ENCODE results near the gene ACOX1.
"Not testable (repeated sequence)": the region's sequence is repeated elsewhere in the genome, so short reads cannot be mapped to it uniquely, and the experiment has no call there.

ACOX1 gene

DNA sequence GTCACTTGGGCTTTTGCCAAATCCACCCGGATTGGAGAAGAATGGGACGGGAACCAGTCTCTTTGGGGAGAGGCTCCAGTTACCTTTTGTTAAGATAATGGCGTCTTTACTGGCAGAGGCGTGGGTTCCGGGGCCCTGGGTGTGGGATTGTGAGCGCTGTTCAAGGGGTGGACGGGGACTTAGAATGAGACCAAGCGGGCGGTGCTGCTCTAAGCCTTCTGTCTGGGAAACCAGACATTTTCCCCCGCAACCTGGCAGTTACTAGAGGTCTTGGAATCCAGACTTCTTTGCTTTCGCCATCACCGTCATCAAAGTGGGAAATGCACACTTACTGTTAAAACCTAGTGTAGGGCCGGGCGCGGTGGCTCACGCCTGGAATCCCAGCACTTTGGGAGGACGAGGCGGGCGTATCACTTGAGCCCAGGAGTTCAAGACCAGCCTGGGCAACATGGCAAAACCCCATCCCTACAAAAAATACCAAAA, 780 bp upstream of the ACOX1 start:
- peaks cover 35% of the 10 kb centered on the region for H3K4me1 Mint-ChIP-seq (ENCODE audit: low read depth)
- peaks cover 11% of the 10 kb centered on the region for H3K36me3 Mint-ChIP-seq (ENCODE audit: low read depth)
- H3K27ac Mint-ChIP-seq = peak overlapping the region; percentile 99
- DNase-seq (ENCODE audit: low spot score) = no peak
- peak overlapping the region; percentile 99 for H3K4me3 Mint-ChIP-seq
- H3K27me3 Mint-ChIP-seq (ENCODE audit: low read depth) = no peaks in the 10 kb centered on the region
- H3K9me3 Mint-ChIP-seq = no peaks in the 10 kb centered on the region

DNA sequence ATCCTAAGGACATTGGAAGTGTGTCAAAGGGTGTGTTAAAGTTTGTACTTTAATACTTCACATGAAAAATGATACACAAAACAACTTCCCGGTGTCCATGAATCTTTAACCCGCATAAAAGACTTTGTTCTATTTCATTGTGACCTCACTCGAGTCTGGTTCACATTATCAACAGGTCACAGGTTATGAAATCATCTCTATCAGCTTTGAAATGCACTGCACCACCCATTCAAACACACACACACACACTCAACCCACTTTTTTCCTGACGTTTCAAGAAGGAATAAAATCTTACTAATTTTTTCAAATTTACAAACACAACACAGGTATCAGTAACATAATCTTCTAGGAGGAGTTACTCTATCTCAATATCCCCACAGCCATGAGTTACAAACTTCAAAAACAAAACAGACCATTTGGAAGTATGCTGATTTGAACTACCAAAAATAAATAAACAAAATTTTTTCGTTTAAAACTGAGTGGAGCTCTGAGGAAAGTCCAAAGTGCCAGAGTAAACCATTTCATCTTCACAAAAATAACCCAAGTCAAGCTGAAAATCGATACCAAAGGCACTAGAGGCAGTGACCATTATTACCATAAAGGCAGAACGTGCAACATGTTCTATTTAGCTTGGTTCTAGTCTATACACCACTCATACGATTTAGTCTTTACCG, 2.7 kb downstream of the ACOX1 start:
- Mint-ChIP-seq H3K4me1 (ENCODE audit: low read depth) (peaks cover 40% of the 10 kb centered on the region), H3K9me3 (no peaks in the 10 kb centered on the region), H3K27me3 (ENCODE audit: low read depth) (no peaks in the 10 kb centered on the region), H3K4me3 (peak overlapping the region; percentile 10), H3K36me3 (ENCODE audit: low read depth) (peaks cover 20% of the 10 kb centered on the region), H3K27ac (no peak overlapping the region)
- DNase-seq (ENCODE audit: low spot score) = no peak

- Mint-ChIP-seq H3K4me1 (ENCODE audit: low read depth) (peaks cover 36% of the 10 kb centered on the region), H3K27ac (no peak overlapping the region)
Measured at GRCh38 chr17:75975757-75976174, 3.2 kb downstream of the ACOX1 start.

GRCh38 chr17:75975187-75975586, 3.8 kb downstream of the ACOX1 start:
- peaks cover 30% of the 10 kb centered on the region for H3K4me1 Mint-ChIP-seq (ENCODE audit: low read depth)
- H3K27me3 Mint-ChIP-seq (ENCODE audit: low read depth); H3K9me3 Mint-ChIP-seq; H3K27ac Mint-ChIP-seq; H3K4me3 Mint-ChIP-seq; DNase-seq (ENCODE audit: low spot score): not testable (repeated sequence)
- H3K36me3 Mint-ChIP-seq (ENCODE audit: low read depth) = peaks cover 22% of the 10 kb centered on the region

More at GRCh38 chr17:75975757-75976174, 3.2 kb downstream of the ACOX1 start:
- no peak for DNase-seq (ENCODE audit: low spot score)
- Mint-ChIP-seq H3K9me3 (no peaks in the 10 kb centered on the region), H3K27me3 (ENCODE audit: low read depth) (no peaks in the 10 kb centered on the region), H3K4me3 (no peak overlapping the region), H3K36me3 (ENCODE audit: low read depth) (peaks cover 21% of the 10 kb centered on the region)

GRCh38 chr17:75970626-75971025, 8.3 kb downstream of the ACOX1 start:
- no peak for DNase-seq (ENCODE audit: low spot score)
- no peaks in the 10 kb centered on the region for H3K27me3 Mint-ChIP-seq (ENCODE audit: low read depth)
- peaks cover 15% of the 10 kb centered on the region for H3K36me3 Mint-ChIP-seq (ENCODE audit: low read depth)
- peaks cover 9% of the 10 kb centered on the region for H3K4me1 Mint-ChIP-seq (ENCODE audit: low read depth)
- no peak overlapping the region for H3K27ac Mint-ChIP-seq
- H3K9me3 Mint-ChIP-seq = no peaks in the 10 kb centered on the region
- no peak overlapping the region for H3K4me3 Mint-ChIP-seq

DNA sequence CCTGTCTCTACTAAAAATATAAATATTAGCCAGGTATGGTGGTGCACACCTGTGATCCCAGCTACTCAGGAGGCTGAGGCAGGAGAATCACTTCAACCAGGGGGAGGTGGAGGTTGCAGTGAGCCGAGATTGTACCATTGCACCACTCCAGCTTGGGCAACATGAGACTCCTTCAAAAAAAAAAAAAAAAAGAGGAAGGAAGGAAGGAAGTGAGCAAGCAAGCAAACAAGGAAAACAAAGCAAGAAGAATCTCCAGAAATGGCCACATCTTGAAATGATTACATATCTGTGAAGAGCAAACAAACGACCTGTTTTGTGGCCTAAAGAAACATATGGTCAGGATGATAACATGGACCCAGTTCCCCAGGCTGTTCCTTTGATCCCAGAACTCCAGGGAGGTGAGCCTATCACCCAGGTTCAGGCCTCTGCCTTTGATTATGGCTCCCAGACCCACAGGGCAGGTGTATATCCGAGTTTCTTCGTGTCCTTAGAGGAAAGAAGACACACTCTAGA, 8.9 kb downstream of the ACOX1 start:
- no peak for DNase-seq (ENCODE audit: low spot score)
- no peak overlapping the region for H3K4me3 Mint-ChIP-seq
- H3K27ac Mint-ChIP-seq = peak overlapping the region; percentile 53

DNA sequence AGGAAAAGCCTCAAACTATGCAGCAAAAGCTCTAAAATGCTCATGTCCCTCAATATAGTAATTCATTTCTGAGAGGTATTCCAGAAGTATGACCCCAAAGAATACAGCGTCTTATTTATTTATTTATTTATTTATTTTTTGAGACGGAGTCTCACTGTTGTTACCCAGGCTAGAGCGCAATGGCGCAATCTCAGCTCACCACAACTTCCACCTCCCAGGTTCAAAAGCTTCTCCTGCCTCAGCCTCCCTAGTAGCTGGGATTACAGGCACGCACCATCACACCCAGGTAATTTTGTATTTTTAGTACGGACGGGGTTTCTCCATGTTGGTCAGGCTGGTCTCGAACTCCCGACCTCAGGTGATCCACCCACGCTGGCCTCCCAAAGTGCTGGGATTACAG, 9.9 kb downstream of the ACOX1 start:
- DNase-seq (ENCODE audit: low spot score); H3K4me1 Mint-ChIP-seq (ENCODE audit: low read depth); H3K4me3 Mint-ChIP-seq; H3K27me3 Mint-ChIP-seq (ENCODE audit: low read depth); H3K9me3 Mint-ChIP-seq; H3K27ac Mint-ChIP-seq: not testable (repeated sequence)
- H3K36me3 Mint-ChIP-seq (ENCODE audit: low read depth) = peaks cover 13% of the 10 kb centered on the region

More for the DNA sequence above, 8.9 kb downstream of the ACOX1 start:
- Mint-ChIP-seq H3K36me3 (ENCODE audit: low read depth) (peaks cover 14% of the 10 kb centered on the region), H3K9me3 (no peaks in the 10 kb centered on the region), H3K27me3 (ENCODE audit: low read depth) (no peaks in the 10 kb centered on the region), H3K4me1 (ENCODE audit: low read depth) (peaks cover 7% of the 10 kb centered on the region)

DNA sequence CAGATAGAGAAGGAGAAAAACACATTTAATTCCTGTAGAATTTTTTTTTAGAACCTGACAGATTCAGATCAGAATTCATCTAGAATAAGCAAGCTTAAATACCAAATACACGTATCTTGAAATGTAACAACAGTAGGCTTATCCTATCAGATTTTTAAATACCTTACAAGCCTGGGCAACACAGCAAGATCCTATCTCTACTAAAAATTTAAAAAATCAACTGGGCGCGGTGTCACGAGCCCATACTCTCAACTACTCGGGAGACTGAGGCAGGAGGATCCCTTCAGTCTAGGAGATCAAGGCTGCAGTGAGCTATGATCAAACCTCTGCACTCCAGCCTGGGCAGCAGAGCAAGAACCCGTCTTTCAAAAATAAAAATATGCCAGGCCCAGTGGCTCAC, 13.5 kb downstream of the ACOX1 start:
- Mint-ChIP-seq H3K9me3 (no peaks in the 10 kb centered on the region), H3K27me3 (ENCODE audit: low read depth) (no peaks in the 10 kb centered on the region), H3K4me1 (ENCODE audit: low read depth) (peaks cover 3% of the 10 kb centered on the region), H3K4me3 (no peak overlapping the region), H3K27ac (no peak overlapping the region), H3K36me3 (ENCODE audit: low read depth) (peaks cover 4% of the 10 kb centered on the region)
- no peak for DNase-seq (ENCODE audit: low spot score)

- no peaks in the 10 kb centered on the region for H3K4me1 Mint-ChIP-seq (ENCODE audit: low read depth)
- no peak overlapping the region for H3K4me3 Mint-ChIP-seq
- DNase-seq (ENCODE audit: low spot score) = no peak
- H3K27ac Mint-ChIP-seq = no peak overlapping the region
- no peaks in the 10 kb centered on the region for H3K9me3 Mint-ChIP-seq
- peaks cover 16% of the 10 kb centered on the region for H3K36me3 Mint-ChIP-seq (ENCODE audit: low read depth)
- no peaks in the 10 kb centered on the region for H3K27me3 Mint-ChIP-seq (ENCODE audit: low read depth)
Measured at GRCh38 chr17:75959839-75960511, 19.0 kb downstream of the ACOX1 start.

GRCh38 chr17:75959051-75959838, 19.7 kb downstream of the ACOX1 start:
- H3K4me1 Mint-ChIP-seq (ENCODE audit: low read depth) = no peaks in the 10 kb centered on the region
- H3K27ac Mint-ChIP-seq = no peak overlapping the region
- no peak overlapping the region for H3K4me3 Mint-ChIP-seq
- no peaks in the 10 kb centered on the region for H3K27me3 Mint-ChIP-seq (ENCODE audit: low read depth)
- no peaks in the 10 kb centered on the region for H3K9me3 Mint-ChIP-seq
- peaks cover 16% of the 10 kb centered on the region for H3K36me3 Mint-ChIP-seq (ENCODE audit: low read depth)
- no peak for DNase-seq (ENCODE audit: low spot score)

- Mint-ChIP-seq H3K4me3 (peak overlapping the region; percentile 65), H3K36me3 (ENCODE audit: low read depth) (peaks cover 41% of the 10 kb centered on the region), H3K4me1 (ENCODE audit: low read depth) (peaks cover 22% of the 10 kb centered on the region), H3K27ac (peak overlapping the region; percentile 79), H3K9me3 (no peaks in the 10 kb centered on the region), H3K27me3 (ENCODE audit: low read depth) (no peaks in the 10 kb centered on the region)
- peak; percentile 10 for DNase-seq (ENCODE audit: low spot score)
Measured at GRCh38 chr17:75950855-75951554, 28.0 kb downstream of the ACOX1 start.

DNA sequence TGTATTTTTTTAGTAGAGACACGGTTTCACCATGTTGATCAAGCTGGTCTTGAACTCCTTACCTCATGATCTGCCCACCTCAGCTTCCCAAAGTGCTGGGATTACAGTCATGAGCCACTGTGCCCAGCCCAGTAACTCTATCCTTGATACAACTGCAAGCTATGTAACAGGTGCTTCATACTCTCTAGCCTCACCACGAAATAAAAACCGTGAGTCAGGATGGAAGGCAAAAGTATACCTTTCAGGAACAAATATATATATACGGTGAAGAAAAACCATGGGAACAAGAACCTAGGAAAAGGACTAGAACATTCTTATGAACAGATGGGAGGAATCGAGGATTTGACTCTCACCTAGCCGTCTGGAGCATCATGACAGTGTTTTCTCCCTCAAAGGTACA, 28.5 kb downstream of the ACOX1 start:
- Mint-ChIP-seq H3K4me3 (peak overlapping the region; percentile 65), H3K27ac (no peak overlapping the region), H3K36me3 (ENCODE audit: low read depth) (peaks cover 37% of the 10 kb centered on the region), H3K27me3 (ENCODE audit: low read depth) (no peaks in the 10 kb centered on the region), H3K4me1 (ENCODE audit: low read depth) (peaks cover 22% of the 10 kb centered on the region), H3K9me3 (no peaks in the 10 kb centered on the region)
- no peak for DNase-seq (ENCODE audit: low spot score)

GRCh38 chr17:75945211-75945610, 33.8 kb downstream of the ACOX1 start:
- Mint-ChIP-seq H3K27ac (no peak overlapping the region), H3K27me3 (ENCODE audit: low read depth) (no peaks in the 10 kb centered on the region), H3K9me3 (no peaks in the 10 kb centered on the region), H3K36me3 (ENCODE audit: low read depth) (peaks cover 18% of the 10 kb centered on the region), H3K4me3 (no peak overlapping the region), H3K4me1 (ENCODE audit: low read depth) (peaks cover 15% of the 10 kb centered on the region)
- no peak for DNase-seq (ENCODE audit: low spot score)
